ENCODE results near the gene FBXO10.
A peak's percentile ranks its signal among the peaks of the same experiment; 100 is the strongest.
"Not testable (repeated sequence)": the region's sequence is repeated elsewhere in the genome, so short reads cannot be mapped to it uniquely, and the experiment has no call there.

The FBXO10 gene

GRCh38 chr9:37473982-37474381 is 102.2 kb downstream of the FBXO10 start:
- DNase-seq: not testable (repeated sequence)

DNA sequence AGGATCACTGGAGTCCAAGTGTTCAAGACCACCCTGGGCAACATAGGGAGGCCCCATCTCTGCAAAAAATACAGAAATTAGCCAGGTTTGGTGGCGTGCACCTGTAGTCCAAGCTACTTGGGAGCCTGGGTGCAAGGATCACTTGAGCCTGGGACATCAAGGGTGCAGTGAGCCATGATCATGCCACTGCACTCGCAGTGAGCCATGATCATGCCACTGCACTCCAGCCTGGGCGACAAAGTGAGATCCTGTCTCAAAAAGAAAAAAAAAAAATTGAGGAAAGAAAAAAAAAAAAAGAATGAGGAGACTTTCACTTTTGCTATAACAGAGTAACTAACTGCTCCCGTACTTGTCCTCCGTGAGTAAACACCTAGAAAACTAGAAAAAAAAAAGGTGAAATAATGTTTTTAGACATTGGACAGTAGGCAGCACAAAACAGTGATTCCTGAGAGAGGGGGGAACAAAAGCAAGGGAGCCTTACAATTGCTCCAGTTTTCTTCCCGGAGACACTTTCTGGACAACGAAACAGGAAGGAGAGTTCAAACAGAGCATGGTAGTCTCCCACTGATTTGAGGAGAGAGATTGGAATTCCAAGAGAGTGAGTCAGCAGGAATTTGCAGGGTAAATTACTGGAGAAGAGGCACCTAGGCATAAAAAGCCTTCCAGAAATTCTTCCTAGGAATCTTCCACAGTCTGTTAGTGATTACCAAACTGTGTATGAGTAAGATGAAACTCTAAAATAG is 104.1 kb downstream of the FBXO10 start:
- no peak for DNase-seq

GRCh38 chr9:37468620-37469019 is 107.6 kb downstream of the FBXO10 start:
- DNase-seq: no peak

DNA sequence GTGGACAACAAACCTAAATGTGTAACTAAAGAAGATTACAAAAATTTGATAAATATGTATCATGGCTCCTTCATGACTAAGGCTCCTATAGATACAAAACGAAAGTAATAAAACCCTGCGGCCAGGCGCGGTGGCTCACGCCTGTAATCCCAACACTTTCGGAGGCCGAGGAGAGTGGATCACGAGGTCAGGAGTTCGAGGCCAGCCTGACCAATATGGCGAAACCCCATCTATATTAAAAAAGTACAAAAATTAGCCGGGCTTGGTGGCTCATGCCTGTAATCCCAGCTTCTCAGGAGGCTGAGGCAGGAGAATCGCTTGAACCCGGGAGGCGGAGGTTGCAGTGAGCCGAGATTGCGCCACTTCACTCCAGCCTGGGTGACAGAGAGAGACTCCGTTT is 108.7 kb downstream of the FBXO10 start:
- DNase-seq: not testable (repeated sequence)

DNA sequence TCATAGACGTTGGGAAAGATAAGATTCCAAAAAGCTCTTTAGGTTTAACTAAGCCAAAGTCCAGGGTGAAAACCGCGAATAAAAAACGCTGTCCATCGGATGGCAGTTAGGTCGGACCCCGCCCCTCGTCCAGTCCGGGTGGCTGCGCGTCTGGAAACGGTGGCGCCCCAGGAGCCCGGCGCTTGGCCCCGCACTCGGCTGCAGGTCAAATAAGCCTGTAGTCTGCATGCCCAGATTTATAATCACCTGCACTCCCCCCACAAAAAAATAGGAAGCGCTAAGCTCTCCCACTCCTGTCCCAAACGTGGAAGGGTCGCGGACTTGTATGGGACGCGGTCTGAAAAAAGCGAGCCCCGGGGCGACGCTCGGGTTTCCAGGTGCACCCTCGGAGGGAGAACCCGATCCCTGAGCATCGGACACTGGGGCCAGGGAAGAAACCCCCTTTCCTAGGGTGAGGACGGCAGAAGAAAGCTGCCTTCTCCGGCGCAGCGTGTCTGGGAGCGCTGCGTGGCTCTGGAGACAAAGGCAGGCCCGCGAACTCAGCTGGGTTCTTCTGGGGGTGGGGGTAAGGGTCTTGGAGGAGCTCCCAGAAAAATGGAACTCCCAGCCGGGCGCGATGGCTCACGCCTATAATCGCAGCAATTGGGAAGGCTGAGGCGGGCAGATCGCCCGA is 110.0 kb downstream of the FBXO10 start:
- peak; percentile 45 to 55 for DNase-seq

GRCh38 chr9:37465249-37466036 is 110.7 kb downstream of the FBXO10 start, which contains the start of gene ZBTB5:
TSS of gene ZBTB5 (minus strand) at chr9:37465450. CDS start at chr9:37442551, 22,899 bp downstream.
- peak; percentile 100 for DNase-seq

- DNase-seq: peak in 1 of 2 experiments; percentile 85
These were observed 111.5 kb downstream of the FBXO10 start for GRCh38 chr9:37464426-37465248.

GRCh38 chr9:37464006-37464405 is 112.2 kb downstream of the FBXO10 start:
- no peak for DNase-seq
